GM19324 (cell line): ENCODE results near the gene SMIM36.
A peak's percentile ranks its signal among the peaks of the same experiment; 100 is the strongest.
"Not testable (repeated sequence)": the region's sequence is repeated elsewhere in the genome, so short reads cannot be mapped to it uniquely, and the experiment has no call there.

Experiments
- ATAC-seq: cut with Tn5 transposase; IDR thresholded peaks from one replicate; pipeline ENCODE4 v1.9.1; 2021; ENCODE audit warnings: mild to moderate bottlenecking, moderate library complexity; ENCODE audit not compliant: unreplicated experiment, low FRiP score

The SMIM36 gene

GRCh38 chr17:55458287-55458900 lies 52.9 kb downstream of the SMIM36 start:
- no peak for ATAC-seq

GRCh38 chr17:55456307-55457240 lies 54.7 kb downstream of the SMIM36 start:
- no peak for ATAC-seq

GRCh38 chr17:55454906-55455474 lies 56.3 kb downstream of the SMIM36 start:
- no peak for ATAC-seq

GRCh38 chr17:55453839-55454557 lies 57.3 kb downstream of the SMIM36 start:
- ATAC-seq, result no peak

- no peak for ATAC-seq
Observed at GRCh38 chr17:55452139-55452790, 59.0 kb downstream of the SMIM36 start.

- ATAC-seq, result no peak
Observed at GRCh38 chr17:55451758-55452138, 59.5 kb downstream of the SMIM36 start.

- ATAC-seq, result no peak
Observed at GRCh38 chr17:55451203-55451641, 60.0 kb downstream of the SMIM36 start.

GRCh38 chr17:55450232-55450825 lies 60.9 kb downstream of the SMIM36 start:
- ATAC-seq, result no peak

GRCh38 chr17:55448681-55449080 lies 62.6 kb downstream of the SMIM36 start:
- ATAC-seq, result no peak

- no peak for ATAC-seq
Observed at GRCh38 chr17:55446581-55447205, 64.6 kb downstream of the SMIM36 start.

- ATAC-seq, result not testable (repeated sequence)
Observed at GRCh38 chr17:55446004-55446403, 65.2 kb downstream of the SMIM36 start.

GRCh38 chr17:55444471-55445441 lies 66.5 kb downstream of the SMIM36 start:
- peak; percentile 64 for ATAC-seq

GRCh38 chr17:55443904-55444303 lies 67.3 kb downstream of the SMIM36 start:
- no peak for ATAC-seq

- ATAC-seq, result no peak
Observed at GRCh38 chr17:55442953-55443683, 68.1 kb downstream of the SMIM36 start.

- ATAC-seq, result no peak
Observed at GRCh38 chr17:55442462-55442861, 68.8 kb downstream of the SMIM36 start.

- ATAC-seq, result no peak
Observed at GRCh38 chr17:55441544-55441943, 69.7 kb downstream of the SMIM36 start.

GRCh38 chr17:55440391-55440790 lies 70.9 kb downstream of the SMIM36 start:
- ATAC-seq, result no peak

GRCh38 chr17:55437159-55437605 lies 74.1 kb downstream of the SMIM36 start:
- ATAC-seq, result peak; percentile 69
